CD4-positive, alpha-beta T cell treated with Interleukin-12 subunit alpha and Interleukin-12 subunit beta, for 1 hour (primary cell): ENCODE measurements around the gene KCNIP4.
"Not testable (repeated sequence)": the region's sequence is repeated elsewhere in the genome, so short reads cannot be mapped to it uniquely, and the experiment has no call there.

Experiments used
- DNase-seq: peaks from one replicate; pipeline ENCODE4 v3.0.0-alpha.2; 2020

KCNIP4 gene

DNA sequence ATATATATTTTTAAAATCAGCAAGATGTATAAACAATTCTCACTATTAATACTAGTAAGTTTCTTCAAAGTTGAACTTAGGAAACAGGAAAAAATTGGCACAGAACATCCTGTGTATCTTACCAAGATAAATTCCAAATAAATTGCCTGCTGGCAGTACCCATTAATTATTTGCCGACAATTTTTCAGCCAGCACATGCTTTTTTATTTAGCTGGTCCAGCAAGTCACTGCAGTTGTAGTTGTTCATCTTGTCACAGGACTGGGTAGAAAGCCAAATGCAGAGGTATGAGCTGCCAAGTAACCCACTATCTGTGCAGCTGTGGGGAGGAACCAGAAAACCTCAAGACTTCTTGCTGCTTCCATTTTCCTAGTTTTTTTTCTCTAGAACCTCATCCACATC is 1134.9 kb downstream of the KCNIP4 start:
- no peak for DNase-seq

DNA sequence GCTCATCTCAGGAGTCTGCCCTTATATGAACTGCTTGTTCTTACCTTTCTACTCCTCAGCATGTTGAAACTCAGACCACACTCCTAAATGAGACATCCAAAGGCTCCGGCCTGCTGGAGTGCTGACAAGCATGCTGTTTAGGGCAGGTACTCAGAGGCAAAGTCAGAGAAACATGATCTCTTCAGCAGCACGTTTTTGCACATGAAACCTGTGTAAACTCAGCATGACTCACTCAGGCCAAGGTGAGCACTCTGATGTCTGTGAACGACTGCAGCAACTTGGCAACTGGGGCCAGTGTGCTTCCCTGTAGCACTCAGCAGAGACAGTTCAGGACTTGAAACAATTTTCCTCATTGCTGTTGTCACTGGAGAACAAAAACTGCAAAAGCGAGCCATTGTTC is 1138.8 kb downstream of the KCNIP4 start:
- DNase-seq = no peak

DNA sequence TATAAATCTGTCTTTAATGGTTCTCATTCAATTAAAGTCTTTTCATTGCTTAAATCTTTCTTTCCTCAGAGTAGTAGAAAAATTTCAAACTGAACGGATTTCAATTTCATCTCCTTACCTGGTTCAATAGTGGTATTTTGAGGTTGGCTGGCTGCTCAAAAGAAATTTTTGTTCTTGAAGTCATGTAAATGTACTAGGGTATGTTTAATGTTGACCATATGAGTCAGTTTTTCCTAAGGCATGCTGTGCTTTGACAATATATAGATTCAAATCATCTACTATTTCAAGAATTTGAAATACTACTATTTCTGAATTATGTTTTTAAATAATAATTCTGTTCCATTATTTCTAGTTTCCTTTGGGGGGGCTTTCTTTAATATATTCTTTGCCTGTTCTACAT is 1142.9 kb downstream of the KCNIP4 start:
- DNase-seq = no peak

DNA sequence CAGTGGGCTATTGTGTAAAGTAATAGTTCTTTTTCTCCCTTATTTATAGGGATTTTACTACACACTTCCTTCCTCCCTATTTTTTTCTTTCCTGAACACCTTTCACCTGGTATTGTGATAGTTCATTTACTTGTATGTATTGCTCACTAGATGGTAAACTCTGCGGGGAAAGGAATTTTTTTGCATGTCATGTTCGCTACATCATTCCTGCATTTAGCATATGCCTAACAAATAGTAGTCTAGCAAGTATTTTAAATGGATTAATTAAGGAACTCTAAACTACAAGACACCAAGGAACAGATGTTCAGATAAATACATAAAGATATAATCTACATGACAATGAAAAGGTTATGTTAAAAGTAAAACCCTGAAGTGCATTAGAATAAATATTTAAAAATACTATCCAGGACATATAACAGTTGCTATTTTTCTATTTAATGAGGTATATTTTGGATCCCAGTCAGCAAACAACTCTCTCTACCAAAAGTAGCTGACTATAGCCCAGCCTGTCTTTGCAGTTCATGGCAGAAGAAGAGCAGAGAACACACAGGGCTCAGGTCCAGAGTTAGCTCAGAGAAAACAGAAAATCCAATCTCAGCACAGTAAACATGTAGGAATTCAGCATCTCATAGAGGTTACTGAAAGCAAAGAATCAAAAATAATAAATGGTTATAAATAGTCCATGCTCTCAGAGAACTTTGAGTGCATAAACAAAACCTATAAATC is 1160.5 kb downstream of the KCNIP4 start:
- no peak for DNase-seq

DNA sequence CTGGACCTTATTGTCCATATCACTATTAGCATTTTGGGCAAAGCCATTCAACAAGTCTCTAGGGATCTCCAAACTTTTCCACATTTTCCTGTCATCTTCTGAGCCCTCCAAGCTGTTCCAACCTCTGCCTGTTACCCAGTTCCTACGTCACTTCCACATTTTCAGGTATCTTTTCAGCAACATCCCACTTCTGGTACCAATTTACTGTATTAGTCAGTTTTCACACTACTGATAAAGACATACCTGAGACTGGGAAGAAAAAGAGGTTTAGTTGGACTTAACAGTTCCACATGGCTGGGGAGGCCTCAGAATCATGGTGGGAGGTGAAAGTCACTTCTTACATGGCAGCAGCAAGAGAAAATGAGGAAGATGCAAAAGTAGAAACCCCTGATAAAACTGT is 1165.4 kb downstream of the KCNIP4 start:
- not testable (repeated sequence) for DNase-seq

DNA sequence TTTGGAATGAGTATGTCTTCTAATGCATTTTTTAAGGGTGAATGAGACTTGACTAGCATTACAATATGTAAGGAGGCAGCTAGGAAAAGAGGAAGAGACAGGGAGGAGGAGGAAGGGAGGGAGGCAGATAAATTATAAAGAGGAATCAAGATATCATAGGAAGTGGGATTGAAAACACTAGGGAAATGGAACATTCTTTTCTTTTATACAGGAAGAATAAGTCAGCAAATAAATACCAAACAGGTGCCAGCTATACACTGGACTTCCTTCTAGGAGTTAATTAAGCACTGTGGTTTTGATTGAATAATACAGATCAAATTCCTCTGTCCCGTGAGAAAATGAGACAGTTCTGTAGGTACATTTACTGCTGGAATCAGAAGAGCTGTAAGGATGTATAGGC is 1169.7 kb downstream of the KCNIP4 start:
- no peak for DNase-seq

DNA sequence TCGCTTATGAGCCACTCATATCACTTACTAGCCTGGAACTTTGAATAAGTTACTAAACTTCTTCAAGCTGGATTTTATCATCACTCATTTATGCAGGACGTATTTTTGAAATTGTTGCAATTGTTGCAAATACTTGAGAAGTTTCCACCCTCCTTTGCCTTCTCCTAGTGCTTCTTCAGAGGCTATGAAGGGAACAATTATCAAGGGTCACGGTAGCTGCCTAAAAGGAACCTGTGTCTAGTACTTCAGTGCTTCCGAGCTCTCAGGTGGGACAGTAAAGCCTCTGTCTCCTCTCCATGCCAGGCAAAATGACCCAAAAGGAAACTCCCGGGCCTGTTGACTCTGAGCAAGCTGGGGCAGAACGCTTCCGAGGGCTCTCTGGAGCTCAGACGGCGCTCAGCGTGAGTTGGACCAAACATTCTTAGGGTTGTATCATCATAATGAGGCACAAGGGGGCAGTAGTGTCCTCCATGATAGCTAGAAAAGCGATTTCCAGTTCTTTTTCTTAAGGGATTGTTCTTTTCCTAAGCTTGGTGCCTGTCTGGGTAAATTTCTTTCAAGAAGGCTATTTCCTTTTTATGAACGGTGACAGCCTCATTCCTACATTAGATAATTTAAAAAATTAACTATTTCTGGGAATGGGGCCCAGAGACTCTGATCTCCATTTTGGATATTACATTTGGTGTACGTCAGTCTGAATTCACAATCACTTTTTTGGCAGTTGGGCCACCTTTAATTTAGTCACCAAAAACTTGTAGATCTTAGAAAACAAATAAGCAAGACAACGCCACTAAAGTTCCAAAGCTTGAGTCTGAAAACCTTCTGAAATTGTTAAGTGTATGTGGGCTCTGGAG is 1175.2 kb downstream of the KCNIP4 start:
- peak; percentile 39 for DNase-seq

DNA sequence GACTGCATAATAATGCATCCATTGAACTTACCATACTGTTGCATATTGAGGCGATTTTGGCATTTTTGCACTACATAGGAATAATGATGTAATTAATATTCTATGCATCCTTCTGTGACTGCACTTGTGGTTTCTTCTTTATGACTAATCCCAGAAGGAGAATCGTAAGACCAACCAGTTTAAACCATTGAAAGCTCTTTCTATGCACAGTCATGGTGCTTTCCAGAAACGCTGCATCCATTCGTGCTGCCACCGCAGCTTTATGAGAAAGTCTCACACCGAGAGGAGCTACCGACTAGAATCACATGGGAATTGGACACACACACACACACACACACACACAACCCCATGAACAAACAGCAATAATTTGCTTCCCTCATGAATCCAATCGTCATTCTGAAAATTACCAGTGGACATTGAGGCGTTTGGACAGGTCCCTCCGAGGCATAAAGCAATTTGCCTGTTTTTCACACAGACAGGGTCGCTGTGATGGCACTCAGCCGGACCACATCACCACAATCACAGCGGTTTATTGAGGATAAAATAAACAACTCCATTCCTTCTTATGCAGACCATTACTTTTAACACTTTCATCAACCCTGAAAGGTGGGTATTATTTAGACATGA is 1184.1 kb downstream of the KCNIP4 start:
- no peak for DNase-seq

DNA sequence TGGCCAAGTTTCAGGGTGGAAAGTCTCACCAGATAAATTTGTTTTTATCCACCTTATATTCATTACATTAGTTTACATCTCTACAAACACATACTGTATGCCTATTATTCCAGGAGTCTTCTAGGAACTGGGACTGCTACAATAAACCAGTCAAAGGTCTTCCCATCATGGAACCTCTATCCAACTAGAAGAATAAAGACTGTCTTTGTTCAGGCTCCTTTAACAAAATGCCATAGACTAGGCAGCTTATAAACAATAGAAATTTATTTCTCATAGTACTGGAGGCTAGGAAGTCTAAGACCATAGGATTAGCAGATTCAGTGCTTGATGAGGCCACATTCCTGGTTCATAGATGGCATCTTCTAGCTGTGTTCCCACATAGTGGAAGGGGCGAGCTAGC is 1186.7 kb downstream of the KCNIP4 start:
- no peak for DNase-seq

DNA sequence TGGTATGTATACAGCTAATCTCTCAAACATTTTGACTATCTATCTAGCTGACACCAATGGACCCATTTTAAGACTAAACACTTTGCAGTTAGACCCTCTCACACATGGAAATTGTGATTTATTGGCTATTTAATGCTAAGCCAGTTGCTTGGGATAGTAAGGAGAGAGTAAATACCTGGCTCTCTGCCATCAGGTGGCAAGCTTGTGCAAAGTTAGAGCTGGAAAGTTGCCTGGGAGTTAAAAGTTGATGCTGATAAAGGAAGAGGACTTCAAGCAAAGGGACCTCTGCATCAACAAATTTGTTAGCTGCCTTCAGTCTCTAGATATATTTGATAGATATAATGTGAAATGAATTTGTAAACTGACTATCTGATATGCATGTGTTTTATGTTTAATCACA is 1187.2 kb downstream of the KCNIP4 start:
- DNase-seq = no peak

DNA sequence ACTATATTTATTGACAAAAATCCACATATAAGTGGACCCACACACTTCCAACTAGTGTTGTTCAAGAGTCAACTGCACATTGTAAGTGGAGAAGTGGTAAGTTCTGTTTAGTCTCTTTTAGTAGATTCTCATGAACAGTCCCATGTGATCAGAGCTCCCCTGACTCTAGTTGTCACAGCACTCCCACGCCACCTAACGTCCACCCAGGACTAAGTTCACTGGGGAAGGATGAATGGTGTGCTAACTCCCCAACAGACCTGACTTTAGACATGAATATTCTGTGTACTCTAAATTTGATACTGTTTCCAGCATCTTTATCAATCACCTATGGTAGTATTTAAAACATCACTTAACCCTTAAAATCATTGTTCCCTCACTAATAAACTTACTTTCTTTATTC is 1188.5 kb downstream of the KCNIP4 start:
- DNase-seq = no peak

DNA sequence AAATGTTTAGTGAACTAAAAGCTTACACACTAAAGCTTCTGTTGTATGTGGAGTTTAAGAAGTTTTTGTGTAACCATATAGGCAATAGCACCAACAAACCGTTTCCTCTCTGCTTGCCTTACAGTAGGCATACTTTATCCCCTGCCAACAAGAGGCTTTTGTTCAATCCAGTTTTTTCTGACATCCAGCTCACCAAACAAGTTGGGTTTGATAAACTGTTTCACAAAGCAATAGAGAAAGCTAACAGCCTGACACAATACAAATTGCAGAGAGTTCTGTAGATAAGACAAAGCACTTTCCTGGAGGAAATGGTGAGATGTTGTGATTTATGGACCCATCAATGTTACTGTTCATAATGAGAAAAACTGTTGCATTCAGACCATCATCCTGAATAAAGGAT is 1194.5 kb downstream of the KCNIP4 start:
- no peak for DNase-seq

DNA sequence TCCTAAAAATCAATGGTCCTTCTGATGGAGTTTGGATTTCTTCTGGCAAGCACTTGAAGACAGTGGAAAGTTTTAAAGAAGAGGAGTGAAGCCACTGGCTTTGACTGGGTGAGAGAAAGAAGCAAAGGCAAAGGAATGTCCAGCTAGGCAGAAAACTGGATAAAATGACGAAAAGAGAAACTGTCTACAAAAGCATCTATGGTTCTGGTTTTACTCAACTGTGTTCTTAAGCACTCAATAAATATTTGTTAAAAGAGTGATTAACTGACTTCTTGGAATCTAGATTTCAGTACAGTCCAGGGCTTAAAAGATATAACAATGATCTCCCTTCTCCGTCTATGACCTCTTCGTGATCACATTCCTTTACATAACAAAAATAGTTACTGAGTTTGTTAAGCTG is 1195.9 kb downstream of the KCNIP4 start:
- no peak for DNase-seq

DNA sequence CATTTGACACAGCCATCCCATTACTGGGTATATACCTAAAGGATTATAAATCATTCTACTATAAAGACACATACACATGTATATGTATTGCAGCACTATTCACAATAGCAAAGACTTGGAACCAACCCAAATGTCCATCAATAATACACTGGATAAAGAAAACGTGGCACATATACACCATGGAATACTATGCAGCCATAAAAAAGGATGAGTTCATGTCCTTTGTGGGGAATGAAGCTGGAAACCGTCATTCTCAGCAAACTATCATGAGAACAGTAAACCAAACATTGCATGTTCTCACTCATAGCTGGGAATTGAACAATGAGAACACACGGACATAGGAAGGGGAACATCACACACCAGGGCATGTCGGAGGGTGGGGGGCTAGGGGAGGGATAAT is 1202.6 kb downstream of the KCNIP4 start:
- not testable (repeated sequence) for DNase-seq

DNA sequence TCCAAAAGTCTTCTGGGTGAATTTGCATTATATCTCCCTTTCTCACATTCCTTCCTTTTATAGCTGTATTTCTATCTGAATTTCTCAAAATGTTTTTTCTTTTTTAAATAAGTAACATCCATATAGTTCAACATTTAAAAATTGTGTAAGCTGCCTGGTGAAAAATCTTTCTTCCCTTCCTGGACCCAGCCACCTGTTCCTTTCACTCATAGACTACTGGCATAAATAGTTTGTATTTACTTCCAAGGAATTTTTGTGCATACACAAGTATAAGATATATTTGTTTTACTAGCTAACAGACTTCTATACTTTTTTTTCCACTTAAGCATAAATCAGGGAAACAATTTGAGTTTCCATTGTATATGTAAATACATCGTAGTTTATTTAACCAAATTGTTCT is 1212.6 kb downstream of the KCNIP4 start:
- no peak for DNase-seq

DNA sequence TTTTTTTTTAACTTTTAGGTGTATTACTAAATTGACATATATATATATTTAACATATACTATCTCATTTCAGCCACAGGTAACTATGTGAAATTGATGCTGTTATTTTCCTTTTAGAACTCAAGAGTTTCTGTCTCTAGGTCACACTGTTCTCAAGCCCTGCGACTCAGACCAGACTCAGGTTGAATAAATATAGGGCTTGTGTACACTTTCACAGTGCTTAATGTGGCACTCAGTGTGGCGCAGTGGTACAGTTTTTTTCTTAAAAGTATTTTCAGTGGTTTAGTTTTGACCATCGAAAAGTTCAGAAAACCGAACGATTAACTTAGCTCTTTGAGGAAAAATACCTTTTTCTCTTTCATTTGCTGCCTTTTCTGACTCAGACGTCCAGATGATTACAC is 1223.7 kb downstream of the KCNIP4 start:
- DNase-seq = no peak

DNA sequence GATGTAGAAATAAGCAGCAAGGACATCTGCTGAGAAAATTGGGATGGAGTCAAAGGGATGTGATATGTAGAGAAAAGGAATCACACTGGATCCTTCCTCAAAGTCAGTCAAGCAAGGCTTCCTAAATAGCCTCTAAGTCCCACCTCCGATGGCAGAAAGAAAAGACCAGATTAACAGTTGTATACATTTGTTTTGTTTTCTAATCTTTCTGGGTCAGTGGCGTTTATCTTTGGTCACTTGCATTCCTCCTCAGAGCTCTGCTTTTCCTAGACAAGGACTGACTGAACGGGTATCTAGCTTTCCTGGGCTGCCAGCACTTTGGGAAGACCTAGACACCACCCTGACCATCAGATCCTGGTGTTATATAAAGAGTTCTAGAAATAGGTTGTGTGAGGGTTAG is 1225.1 kb downstream of the KCNIP4 start:
- no peak for DNase-seq

DNA sequence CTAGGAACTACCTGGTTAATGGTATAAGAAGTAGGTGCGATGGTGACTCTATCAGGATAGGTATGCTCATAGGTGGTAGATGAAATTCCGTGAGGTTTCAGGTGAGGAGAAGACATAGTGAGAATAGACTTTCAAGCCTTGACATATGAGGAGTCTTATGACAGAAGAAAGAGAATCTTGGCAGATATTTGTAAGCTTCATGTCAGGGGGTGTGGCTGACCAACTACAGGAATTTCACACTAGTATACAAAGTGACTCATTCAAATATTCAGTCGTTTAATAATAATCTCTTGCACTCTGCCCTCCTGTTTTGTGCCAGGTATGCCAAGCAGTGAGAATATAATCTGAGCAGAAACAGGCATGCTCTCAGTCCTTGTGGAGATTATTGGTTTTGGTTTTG is 1225.6 kb downstream of the KCNIP4 start:
- no peak for DNase-seq

DNA sequence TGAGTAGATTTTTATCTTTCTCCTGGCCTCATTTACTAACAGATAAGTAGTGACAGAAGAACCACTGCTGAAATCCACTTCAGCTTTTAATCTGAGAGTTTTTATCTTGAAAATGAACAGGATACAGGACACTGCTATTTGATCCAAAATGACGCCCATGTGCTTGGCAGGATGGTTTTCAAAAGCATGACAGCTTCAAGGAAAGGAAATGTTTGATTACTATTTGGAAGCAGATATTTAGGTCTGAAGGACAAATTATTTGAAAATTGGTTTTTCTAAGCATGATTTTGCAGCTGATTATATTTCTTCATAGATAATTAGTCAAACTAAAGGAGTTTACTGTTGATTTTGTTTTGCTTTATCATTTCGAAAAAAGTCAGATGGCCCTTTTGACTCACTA is 1237.2 kb downstream of the KCNIP4 start:
- DNase-seq = no peak

DNA sequence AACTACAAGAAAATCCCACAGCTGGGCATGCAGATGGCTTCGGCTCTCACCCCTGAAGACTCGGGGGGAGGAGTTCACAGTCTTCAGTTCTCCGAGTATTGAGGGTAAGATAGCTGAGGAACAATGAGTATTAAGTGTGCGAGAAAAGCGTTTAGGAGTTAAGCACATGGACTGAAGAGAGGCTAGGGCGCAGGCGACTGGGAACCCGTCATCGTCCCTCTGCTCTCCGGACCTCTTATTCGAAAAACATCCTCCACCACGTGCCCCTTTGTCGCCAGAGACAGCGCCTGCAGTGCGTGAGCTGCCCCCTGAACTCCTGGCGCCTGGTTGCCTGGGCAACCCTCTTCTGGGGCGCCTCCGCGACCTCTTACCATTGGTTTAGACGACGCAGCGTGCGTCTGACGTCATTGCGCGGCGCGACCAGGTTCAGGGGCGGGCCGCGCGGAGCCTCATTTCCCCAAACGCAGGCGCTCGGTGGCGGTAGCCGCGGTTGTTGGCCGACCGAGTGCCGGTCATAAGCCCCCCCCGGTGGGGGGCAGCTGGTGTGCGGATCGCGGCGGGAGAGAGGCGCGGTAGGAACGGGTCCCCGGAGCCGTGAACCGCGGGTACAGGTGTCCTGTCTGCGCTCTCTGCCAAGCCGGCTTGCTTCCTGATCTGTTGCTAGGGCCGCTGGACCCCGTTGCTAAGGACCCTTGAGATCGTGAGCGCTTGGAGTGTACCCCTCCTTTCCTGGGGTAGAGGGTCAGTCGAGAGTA is 1248.4 kb downstream of the KCNIP4 start, which contains the start of gene PACRGL:
TSS of gene PACRGL (plus strand) at position 452 of the 755 bp plus-strand sequence. CDS start 4,024 bp downstream, outside the sequence.
- DNase-seq = peak; percentile 92

DNA sequence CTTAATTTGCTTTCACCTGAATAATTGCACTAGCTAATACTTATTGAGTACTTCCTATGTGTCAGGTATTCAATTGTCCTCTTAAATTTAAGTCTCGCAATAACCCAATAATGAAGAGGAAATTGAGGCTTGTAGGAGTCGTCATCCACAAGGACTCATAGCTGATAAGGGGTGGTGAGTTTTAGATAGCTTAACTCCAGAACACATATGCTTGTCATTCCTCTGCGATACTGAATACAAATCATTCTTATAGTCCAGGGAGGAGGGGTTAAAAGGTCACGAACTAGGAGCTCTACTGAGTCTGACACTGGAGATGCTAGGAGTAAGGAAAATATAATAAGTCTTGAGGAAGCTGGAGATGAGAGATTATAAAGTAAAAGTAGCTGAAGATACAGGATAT is 1249.8 kb downstream of the KCNIP4 start:
- DNase-seq = no peak

DNA sequence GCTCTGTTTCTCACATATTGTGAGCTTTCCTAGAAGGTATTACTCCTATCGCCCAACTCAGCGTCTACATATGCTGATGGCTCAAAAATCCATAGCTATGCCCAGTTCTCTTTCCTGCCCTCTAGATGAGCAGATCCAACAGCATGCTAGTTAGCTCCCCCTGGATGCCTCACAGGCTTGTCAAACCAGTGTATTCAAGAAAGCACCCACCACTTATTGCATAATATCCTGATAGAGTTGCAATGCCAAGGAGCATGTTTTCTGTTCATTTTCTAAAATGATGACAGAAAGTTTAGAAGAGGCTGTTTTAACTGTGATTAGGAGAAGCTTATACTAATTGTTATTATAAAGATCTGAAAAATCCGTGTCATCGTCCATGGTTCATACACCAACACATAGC is 1250.2 kb downstream of the KCNIP4 start:
- DNase-seq = no peak

DNA sequence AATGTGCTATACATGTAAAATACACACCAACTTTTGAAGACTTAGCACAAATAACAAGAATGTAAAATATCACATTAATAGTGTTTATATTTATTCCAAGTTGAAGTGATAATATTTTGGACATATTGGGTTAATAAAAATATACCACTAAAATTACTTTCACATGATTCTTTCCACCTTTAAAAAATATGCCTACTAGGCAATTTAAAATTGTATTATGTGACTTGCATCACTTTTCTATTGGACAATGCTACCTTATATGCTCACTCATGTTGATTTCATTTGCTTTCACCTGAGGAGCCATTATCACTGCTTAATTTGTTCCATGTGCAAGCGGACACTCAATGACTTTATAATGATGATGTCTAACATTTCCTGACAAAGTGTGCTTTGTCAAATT is 1251.8 kb downstream of the KCNIP4 start:
- no peak for DNase-seq
